Measurements from ENCODE around the gene CHDH.

DNA sequence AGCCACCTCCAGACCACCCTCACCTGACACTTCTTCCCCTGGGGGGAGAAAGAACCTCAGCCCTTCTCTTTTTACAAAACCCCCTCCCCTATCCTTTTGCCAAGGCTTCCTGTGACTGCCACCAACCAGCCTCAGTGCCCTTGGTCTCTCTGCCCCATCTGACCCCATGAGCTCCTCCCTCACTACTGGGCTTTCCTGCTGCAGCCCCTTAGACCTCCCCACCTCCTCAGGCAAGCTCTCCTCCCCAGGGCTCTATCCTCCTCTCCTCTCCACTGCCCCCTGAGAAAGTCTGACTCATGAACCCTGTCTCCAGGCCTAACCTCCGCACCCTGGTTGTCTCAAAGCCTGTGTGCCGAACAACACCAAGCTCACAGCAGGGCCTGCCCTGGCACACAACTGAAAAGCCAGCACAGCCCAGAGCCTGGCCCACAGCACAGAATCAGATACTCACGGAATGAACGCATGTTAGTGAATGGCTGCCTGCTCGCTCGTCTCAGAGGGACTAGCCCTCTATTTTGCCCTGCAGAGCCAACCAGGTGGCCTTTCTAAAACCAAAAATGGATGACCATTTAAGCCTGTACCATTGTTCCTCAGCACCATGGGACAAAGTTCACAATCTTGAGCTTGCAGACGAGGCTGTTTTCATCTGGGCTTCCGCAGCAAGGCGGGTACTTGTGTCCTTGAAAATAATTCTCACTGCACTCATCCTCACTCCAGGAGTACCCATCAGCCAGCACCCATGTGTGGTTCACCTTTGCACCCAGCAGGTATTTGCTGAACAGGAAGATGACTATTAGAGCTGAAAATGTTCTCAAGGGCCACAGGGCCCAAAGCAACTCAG, 1.7 kb downstream of the CHDH start:
- TF ChIP-seq, protein P1, sequence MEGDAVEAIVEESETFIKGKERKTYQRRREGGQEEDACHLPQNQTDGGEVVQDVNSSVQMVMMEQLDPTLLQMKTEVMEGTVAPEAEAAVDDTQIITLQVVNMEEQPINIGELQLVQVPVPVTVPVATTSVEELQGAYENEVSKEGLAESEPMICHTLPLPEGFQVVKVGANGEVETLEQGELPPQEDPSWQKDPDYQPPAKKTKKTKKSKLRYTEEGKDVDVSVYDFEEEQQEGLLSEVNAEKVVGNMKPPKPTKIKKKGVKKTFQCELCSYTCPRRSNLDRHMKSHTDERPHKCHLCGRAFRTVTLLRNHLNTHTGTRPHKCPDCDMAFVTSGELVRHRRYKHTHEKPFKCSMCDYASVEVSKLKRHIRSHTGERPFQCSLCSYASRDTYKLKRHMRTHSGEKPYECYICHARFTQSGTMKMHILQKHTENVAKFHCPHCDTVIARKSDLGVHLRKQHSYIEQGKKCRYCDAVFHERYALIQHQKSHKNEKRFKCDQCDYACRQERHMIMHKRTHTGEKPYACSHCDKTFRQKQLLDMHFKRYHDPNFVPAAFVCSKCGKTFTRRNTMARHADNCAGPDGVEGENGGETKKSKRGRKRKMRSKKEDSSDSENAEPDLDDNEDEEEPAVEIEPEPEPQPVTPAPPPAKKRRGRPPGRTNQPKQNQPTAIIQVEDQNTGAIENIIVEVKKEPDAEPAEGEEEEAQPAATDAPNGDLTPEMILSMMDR (IDR thresholded peaks at IDR 0.05), result no peak
- no peak for TF ChIP-seq POLR2A (IDR thresholded peaks at IDR 0.05)
